GM18951 (cell line): ENCODE data around the gene WDR12.
A peak's percentile ranks its signal among the peaks of the same experiment; 100 is the strongest.
"Not testable (repeated sequence)": the region's sequence is repeated elsewhere in the genome, so short reads cannot be mapped to it uniquely, and the experiment has no call there.

Experiments used
- POLR2A ChIP-seq: IDR thresholded peaks from 4 replicates; pipeline ENCODE4 v1.6.1; 2011; ENCODE audit warnings: mild to moderate bottlenecking; ENCODE audit not compliant: insufficient read length, insufficient read depth; ENCODE audit errors: extremely low read depth
- in situ Hi-C: fragments of 300-500 bp; cut with MboI; formaldehyde crosslinking; loops from one replicate; pipeline ENCODE4 v1.12.0; 2022; ENCODE audit warnings: low sequenced_read_pairs, mixed read lengths, inconsistent platforms; ENCODE audit not compliant: unreplicated experiment

The WDR12 gene

GRCh38 chr2:202911203-202911511, 316 bp downstream of the WDR12 start:
- in situ Hi-C loops = no loop called here
- no peak for TF ChIP-seq POLR2A

GRCh38 chr2:202910698-202911097, 775 bp downstream of the WDR12 start:
- TF ChIP-seq POLR2A = no peak
- in situ Hi-C loops = no loop called here

GRCh38 chr2:202910250-202910649, 1.2 kb downstream of the WDR12 start:
- in situ Hi-C loops = not testable (repeated sequence)

- TF ChIP-seq POLR2A = no peak
- in situ Hi-C loops = no loop called here
Measured at GRCh38 chr2:202909394-202910192, 1.9 kb downstream of the WDR12 start.

- no peak for TF ChIP-seq POLR2A
- in situ Hi-C loops = no loop called here
Measured at GRCh38 chr2:202908186-202908585, 3.3 kb downstream of the WDR12 start.

GRCh38 chr2:202905507-202905906, 6.0 kb downstream of the WDR12 start:
- in situ Hi-C loops = not testable (repeated sequence)

- in situ Hi-C loops = no loop called here
- no peak for TF ChIP-seq POLR2A
Measured at GRCh38 chr2:202885190-202885589, 26.3 kb downstream of the WDR12 start.

- TF ChIP-seq POLR2A = no peak
- in situ Hi-C loops = no loop called here
Measured at GRCh38 chr2:202883987-202884675, 27.3 kb downstream of the WDR12 start.

- in situ Hi-C loops = no loop called here
- no peak for TF ChIP-seq POLR2A
Measured at GRCh38 chr2:202881570-202881969, 29.9 kb downstream of the WDR12 start.

GRCh38 chr2:202877699-202878098, 33.8 kb downstream of the WDR12 start:
- in situ Hi-C loops = no loop called here
- no peak for TF ChIP-seq POLR2A

GRCh38 chr2:202871300-202872141, 40.0 kb downstream of the WDR12 start, which contains the start of gene ICA1L:
TSS of gene ICA1L (minus strand) at chr2:202871766. CDS start at chr2:202829009, 42,757 bp downstream.
- TF ChIP-seq POLR2A = peak; percentile 44
- in situ Hi-C loops = loop anchor here (25.0 kb wide), 1 partner anchor 284 kb away; no protein-coding TSS in a partner anchor

GRCh38 chr2:202870431-202871299, 40.8 kb downstream of the WDR12 start:
- in situ Hi-C loops = loop anchor here (25.0 kb wide), 1 partner anchor 283 kb away; no protein-coding TSS in a partner anchor

GRCh38 chr2:202861987-202862386, 49.5 kb downstream of the WDR12 start:
- in situ Hi-C loops = loop anchor here (25.0 kb wide), 1 partner anchor 275 kb away; no protein-coding TSS in a partner anchor
- TF ChIP-seq POLR2A = no peak

More at GRCh38 chr2:202870431-202871299, 40.8 kb downstream of the WDR12 start:
- no peak for TF ChIP-seq POLR2A
